HepG2 (cell line): Measurements from ENCODE around the gene CBX2. TPM values are rescaled to one million over a fixed set of nuclear protein-coding genes. Genes with fewer than 3 reads are reported as not detected.

Source experiments
- ATRX ChIP-seq: sonication (generic); formaldehyde crosslinking; IDR thresholded peaks from 2 replicates; pipeline ENCODE4 v1.4.0; 2020; ENCODE audit warnings: missing genetic modification reagents, borderline replicate concordance
- BCL6 ChIP-seq: IDR thresholded peaks from 2 replicates; pipeline ENCODE4 v1.6.1; 2016; ENCODE audit warnings: missing genetic modification reagents, missing compliant biosample characterization
- CBFB ChIP-seq: sonication (generic); formaldehyde crosslinking; IDR thresholded peaks from 2 replicates; pipeline ENCODE4 v1.4.0; 2020; ENCODE audit warnings: missing genetic modification reagents
- HMG20A ChIP-seq: IDR thresholded peaks from 2 replicates; pipeline ENCODE4 v1.6.1; 2016; ENCODE audit warnings: borderline replicate concordance
- HMGXB3 ChIP-seq: sonication (generic); formaldehyde crosslinking; IDR thresholded peaks from 2 replicates; pipeline ENCODE4 v1.4.0; 2020; ENCODE audit warnings: missing genetic modification reagents, borderline replicate concordance
- KLF13 ChIP-seq: sonication (generic); formaldehyde crosslinking; IDR thresholded peaks from 2 replicates; pipeline ENCODE4 v1.4.0; 2020; ENCODE audit warnings: mild to moderate bottlenecking, missing genetic modification reagents
- MTF1 ChIP-seq: sonication (generic); formaldehyde crosslinking; IDR thresholded peaks from 2 replicates; pipeline ENCODE4 v1.5.0; 2020; ENCODE audit warnings: missing genetic modification reagents
- polyA plus RNA-seq, 8 experiments: library from polyadenylated mRNA; depleted of rRNA in 3 of 8; stranded (reverse) in 7 of 8; unstranded in 1 of 8; fragments of >200 nt; fragmentation: Illumina TruSeq in 4 of 8; extraction: Trizol in 4 of 8; gene quantifications; 2 replicates each; pipeline versions ENCODE4 v1.2.1 to v1.2.3, GENCODE V29; 2011 to 2016; ENCODE audit warnings: low read depth in 4 of 8, missing spikeins in 1 of 8, mixed read lengths in 1 of 8; ENCODE audit not compliant: insufficient read depth in 1 of 8
- total RNA-seq, 5 experiments: library from RNA; depleted of rRNA; stranded (reverse); fragments of >200 nt; fragmentation: Illumina TruSeq; extraction: Trizol; gene quantifications; 2 replicates each; pipeline ENCODE4 v1.2.3, GENCODE V29; 2016; ENCODE audit warnings: low read depth in 1 of 5
- TF ChIP-seq, protein P1 (sequence below): IDR thresholded peaks from 2 replicates; pipeline ENCODE4 v1.6.1; 2016; ENCODE audit warnings: low read depth, missing genetic modification reagents, missing compliant biosample characterization
- TF ChIP-seq, protein P2 (sequence below): sonication (generic); formaldehyde crosslinking; IDR thresholded peaks from 2 replicates; pipeline ENCODE4 v1.4.0; 2020; ENCODE audit warnings: missing genetic modification reagents

Gene CBX2
- total and polyA plus RNA-seq, 2 of the 13 experiments (the other 11 are each of a cell fraction or from before 2014, with no cell fraction given): 14.5 to 31.1 TPM

GRCh38 chr17:79831265-79832217 lies 53.6 kb downstream of the CBX2 start (continued):
- TF ChIP-seq, protein P1, sequence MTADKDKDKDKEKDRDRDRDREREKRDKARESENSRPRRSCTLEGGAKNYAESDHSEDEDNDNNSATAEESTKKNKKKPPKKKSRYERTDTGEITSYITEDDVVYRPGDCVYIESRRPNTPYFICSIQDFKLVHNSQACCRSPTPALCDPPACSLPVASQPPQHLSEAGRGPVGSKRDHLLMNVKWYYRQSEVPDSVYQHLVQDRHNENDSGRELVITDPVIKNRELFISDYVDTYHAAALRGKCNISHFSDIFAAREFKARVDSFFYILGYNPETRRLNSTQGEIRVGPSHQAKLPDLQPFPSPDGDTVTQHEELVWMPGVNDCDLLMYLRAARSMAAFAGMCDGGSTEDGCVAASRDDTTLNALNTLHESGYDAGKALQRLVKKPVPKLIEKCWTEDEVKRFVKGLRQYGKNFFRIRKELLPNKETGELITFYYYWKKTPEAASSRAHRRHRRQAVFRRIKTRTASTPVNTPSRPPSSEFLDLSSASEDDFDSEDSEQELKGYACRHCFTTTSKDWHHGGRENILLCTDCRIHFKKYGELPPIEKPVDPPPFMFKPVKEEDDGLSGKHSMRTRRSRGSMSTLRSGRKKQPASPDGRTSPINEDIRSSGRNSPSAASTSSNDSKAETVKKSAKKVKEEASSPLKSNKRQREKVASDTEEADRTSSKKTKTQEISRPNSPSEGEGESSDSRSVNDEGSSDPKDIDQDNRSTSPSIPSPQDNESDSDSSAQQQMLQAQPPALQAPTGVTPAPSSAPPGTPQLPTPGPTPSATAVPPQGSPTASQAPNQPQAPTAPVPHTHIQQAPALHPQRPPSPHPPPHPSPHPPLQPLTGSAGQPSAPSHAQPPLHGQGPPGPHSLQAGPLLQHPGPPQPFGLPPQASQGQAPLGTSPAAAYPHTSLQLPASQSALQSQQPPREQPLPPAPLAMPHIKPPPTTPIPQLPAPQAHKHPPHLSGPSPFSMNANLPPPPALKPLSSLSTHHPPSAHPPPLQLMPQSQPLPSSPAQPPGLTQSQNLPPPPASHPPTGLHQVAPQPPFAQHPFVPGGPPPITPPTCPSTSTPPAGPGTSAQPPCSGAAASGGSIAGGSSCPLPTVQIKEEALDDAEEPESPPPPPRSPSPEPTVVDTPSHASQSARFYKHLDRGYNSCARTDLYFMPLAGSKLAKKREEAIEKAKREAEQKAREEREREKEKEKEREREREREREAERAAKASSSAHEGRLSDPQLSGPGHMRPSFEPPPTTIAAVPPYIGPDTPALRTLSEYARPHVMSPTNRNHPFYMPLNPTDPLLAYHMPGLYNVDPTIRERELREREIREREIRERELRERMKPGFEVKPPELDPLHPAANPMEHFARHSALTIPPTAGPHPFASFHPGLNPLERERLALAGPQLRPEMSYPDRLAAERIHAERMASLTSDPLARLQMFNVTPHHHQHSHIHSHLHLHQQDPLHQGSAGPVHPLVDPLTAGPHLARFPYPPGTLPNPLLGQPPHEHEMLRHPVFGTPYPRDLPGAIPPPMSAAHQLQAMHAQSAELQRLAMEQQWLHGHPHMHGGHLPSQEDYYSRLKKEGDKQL: peak; percentile 49; the same call in 1 of the 2 replicates
- TF ChIP-seq MTF1: no peak
- TF ChIP-seq KLF13 (CRISPR knock-in tag): no peak; the same call in 1 of the 2 replicates
- TF ChIP-seq CBFB: no peak
- TF ChIP-seq, protein P2, sequence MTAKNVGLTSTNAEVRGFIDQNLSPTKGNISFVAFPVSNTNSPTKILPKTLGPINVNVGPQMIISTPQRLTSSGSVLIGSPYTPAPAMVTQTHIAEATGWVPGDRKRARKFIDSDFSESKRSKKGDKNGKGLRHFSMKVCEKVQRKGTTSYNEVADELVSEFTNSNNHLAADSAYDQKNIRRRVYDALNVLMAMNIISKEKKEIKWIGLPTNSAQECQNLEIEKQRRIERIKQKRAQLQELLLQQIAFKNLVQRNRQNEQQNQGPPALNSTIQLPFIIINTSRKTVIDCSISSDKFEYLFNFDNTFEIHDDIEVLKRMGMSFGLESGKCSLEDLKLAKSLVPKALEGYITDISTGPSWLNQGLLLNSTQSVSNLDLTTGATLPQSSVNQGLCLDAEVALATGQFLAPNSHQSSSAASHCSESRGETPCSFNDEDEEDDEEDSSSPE (CRISPR knock-in tag): 0 out of 2 replicates have a peak, but pooled peaks have one; percentile 5
- TF ChIP-seq HMG20A (CRISPR knock-in tag): no peak; the same call in 1 of the 2 replicates
- peak; percentile 38; the same call in 1 of the 2 replicates for TF ChIP-seq BCL6 (CRISPR knock-in tag)
- no peak for TF ChIP-seq ATRX (CRISPR knock-in tag)
- TF ChIP-seq HMGXB3 (CRISPR knock-in tag): peak; percentile 61; the same call in 1 of the 2 replicates
